ENCODE data around the gene TRIM13.

- no peak for TF ChIP-seq CTCF (IDR thresholded peaks at IDR 0.05)
- no peak for TF ChIP-seq POLR2AphosphoS5 (IDR thresholded peaks at IDR 0.05)
- no peak for TF ChIP-seq POLR2A (IDR thresholded peaks at IDR 0.05)
Observed at GRCh38 chr13:50015750-50016149, 18.9 kb downstream of the TRIM13 start.
